Mucosa of descending colon (tissue), 3 donors: ENCODE results near the gene PI4KA. TPM values are rescaled to one million over a fixed set of nuclear protein-coding genes. Genes with fewer than 3 reads are reported as not detected.
A peak's percentile ranks its signal among the peaks of the same experiment; 100 is the strongest.

Experiments used
- ATAC-seq: fragments of 200-7000 bp; cut with Tn5 transposase; one replicate; pipeline ENCODE4 v1.9.1; 2020; ENCODE audit warnings: mild to moderate bottlenecking, moderate library complexity
- DNase-seq, 3 donors: peaks; one replicate each; pipeline ENCODE4 v3.0.0-alpha.2; 2020
- H3K36me3 ChIP-seq: fragments of 200-600 bp; one replicate; pipeline ENCODE4 v1.8.0; 2021; ENCODE audit warnings: low read depth, mild to moderate bottlenecking
- H3K4me1 ChIP-seq: fragments of 200-600 bp; one replicate; pipeline ENCODE4 v1.8.0; 2021; ENCODE audit warnings: low read depth, mild to moderate bottlenecking
- H3K4me3 ChIP-seq: fragments of 200-600 bp; one replicate; pipeline ENCODE4 v1.8.0; 2021; ENCODE audit warnings: mild to moderate bottlenecking
- H3K9me3 ChIP-seq: fragments of 200-600 bp; one replicate; pipeline ENCODE4 v1.8.0; 2021; ENCODE audit warnings: mild to moderate bottlenecking
- CTCF ChIP-seq: fragments of 200-600 bp; IDR thresholded peaks from one replicate; pipeline ENCODE4 v1.8.0; 2022; ENCODE audit warnings: antibody characterized with exemption, mild to moderate bottlenecking
- intact Hi-C, 2 donors: fragments of 100-400 bp; cut with DNase I in 1 of 2; cut with micrococcal nuclease in 1 of 2; formaldehyde crosslinking; loops; one replicate each; pipeline versions ENCODE4 v1.11.0 to v1.11.1; 2022; cut with DNase I, micrococcal nuclease
- total RNA-seq, 3 donors: library from RNA; stranded (reverse); fragmentation: NEBNext Ultra II Directional in 2 of 3; extraction: Animal tissue kit (Norgen Biotek cat#: 25700) in 2 of 3; gene quantifications; one replicate each; pipeline versions ENCODE4 v1.2.1 to v1.2.4, GENCODE V29; 2021 to 2023
- donor health status: DM: no; HTN: no; CAD: no; lungs with moderate emphysema.
- donor health status: DM: no; HTN: no; CAD: no.
- donor health status: DM: no; HTN: yes; CAD: no.

PI4KA gene
- total RNA-seq, 3 donors from 2014 or later = 77.7 to 130 (median 95.0) TPM

GRCh38 chr22:20728523-20729190 lies 130.0 kb downstream of the PI4KA start:
- no peaks in the 10 kb centered on the region for H3K9me3 ChIP-seq
- no peak for TF ChIP-seq CTCF

GRCh38 chr22:20727118-20728015 lies 131.2 kb downstream of the PI4KA start:
- peaks cover 7% of the 10 kb centered on the region for H3K36me3 ChIP-seq
- no peak for TF ChIP-seq CTCF
- intact Hi-C loops = no loop called here

More at GRCh38 chr22:20728523-20729190, 130.0 kb downstream of the PI4KA start:
- Histone ChIP-seq H3K4me3 (no peak overlapping the region), H3K4me1 (no peaks in the 10 kb centered on the region), H3K36me3 (peaks cover 7% of the 10 kb centered on the region)
- intact Hi-C loops = no loop called here
- ATAC-seq (no peak), DNase-seq (peak in 1 of 3 donors; percentile 18)

GRCh38 chr22:20725987-20726558 lies 132.5 kb downstream of the PI4KA start:
- Histone ChIP-seq H3K36me3 (peaks cover 7% of the 10 kb centered on the region), H3K9me3 (no peaks in the 10 kb centered on the region), H3K4me1 (no peaks in the 10 kb centered on the region), H3K4me3 (no peak overlapping the region)
- DNase-seq = peak in 1 of 3 donors; percentile 22
- intact Hi-C loops = no loop called here
- ATAC-seq = no peak
- no peak for TF ChIP-seq CTCF

More at GRCh38 chr22:20727118-20728015, 131.2 kb downstream of the PI4KA start:
- Histone ChIP-seq H3K4me1 (no peaks in the 10 kb centered on the region), H3K4me3 (no peak overlapping the region), H3K9me3 (no peaks in the 10 kb centered on the region)
- DNase-seq (peak in 1 of 3 donors; percentile 34), ATAC-seq (no peak)

- ATAC-seq (no peak), DNase-seq (peak in 1 of 3 donors; percentile 27)
- H3K4me3 ChIP-seq = no peak overlapping the region
- no peaks in the 10 kb centered on the region for H3K9me3 ChIP-seq
- intact Hi-C loops = no loop called here
- TF ChIP-seq CTCF = no peak
- no peaks in the 10 kb centered on the region for H3K4me1 ChIP-seq
- H3K36me3 ChIP-seq = peaks cover 7% of the 10 kb centered on the region
Measured at GRCh38 chr22:20724676-20725454, 133.7 kb downstream of the PI4KA start.
